Esophagus squamous epithelium (tissue), 4 donors: ENCODE measurements around the gene MFN2.

Experiments used
- POLR2A ChIP-seq, 4 donors: fragments of 450-650 bp; IDR thresholded peaks; one replicate each; pipeline ENCODE4 v1.6.1; 2017; ENCODE audit warnings: antibody characterized with exemption in 4 of 4, mild to moderate bottlenecking in 4 of 4, moderate library complexity in 3 of 4
- TF ChIP-seq, protein P1 (sequence below), 6 experiments: fragments of 450-650 bp in 4 of 6; fragments of 200-600 bp in 2 of 6; sonication (generic) in 2 of 6; IDR thresholded peaks; one replicate each; pipeline ENCODE4 v1.5.1; 2016 to 2019; ENCODE audit warnings: antibody characterized with exemption in 6 of 6, mild to moderate bottlenecking in 4 of 6, moderate library complexity in 4 of 6

DNA sequence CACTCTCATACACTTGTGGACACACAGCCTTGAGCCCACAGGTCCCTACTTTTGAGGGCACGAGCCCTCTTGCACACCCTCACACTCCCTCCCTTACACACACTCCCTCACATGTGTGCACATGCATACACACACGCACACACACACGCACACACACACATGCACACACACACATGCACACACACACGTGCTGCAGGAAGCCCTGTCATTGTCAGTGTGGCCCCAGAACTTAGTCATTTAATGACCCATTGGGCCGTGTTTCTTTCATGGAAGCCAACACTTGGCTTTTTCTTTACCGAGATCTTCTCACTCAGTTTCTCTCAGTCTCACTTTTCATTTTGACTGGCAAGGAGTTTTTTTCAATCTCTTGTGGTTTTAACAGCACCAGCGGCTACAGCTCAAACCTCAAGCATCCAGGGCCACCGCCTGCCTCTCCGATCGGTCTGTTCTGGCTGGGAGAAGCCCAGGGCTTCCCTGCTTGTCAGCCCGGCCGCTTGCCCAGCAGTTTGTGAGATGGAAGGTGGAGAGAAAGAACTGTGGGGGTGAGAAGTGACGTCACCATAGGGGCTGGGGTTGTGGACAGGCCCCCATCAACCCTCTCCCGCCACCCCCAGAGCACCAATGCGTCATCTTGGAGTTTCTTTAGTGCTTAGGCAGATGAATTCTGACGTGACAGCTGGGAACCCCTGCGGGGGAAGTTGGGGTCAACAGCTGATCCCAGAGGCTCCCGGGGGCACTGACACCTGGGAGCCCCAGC is 67.1 kb downstream of the MFN2 start:
- TF ChIP-seq, protein P1, sequence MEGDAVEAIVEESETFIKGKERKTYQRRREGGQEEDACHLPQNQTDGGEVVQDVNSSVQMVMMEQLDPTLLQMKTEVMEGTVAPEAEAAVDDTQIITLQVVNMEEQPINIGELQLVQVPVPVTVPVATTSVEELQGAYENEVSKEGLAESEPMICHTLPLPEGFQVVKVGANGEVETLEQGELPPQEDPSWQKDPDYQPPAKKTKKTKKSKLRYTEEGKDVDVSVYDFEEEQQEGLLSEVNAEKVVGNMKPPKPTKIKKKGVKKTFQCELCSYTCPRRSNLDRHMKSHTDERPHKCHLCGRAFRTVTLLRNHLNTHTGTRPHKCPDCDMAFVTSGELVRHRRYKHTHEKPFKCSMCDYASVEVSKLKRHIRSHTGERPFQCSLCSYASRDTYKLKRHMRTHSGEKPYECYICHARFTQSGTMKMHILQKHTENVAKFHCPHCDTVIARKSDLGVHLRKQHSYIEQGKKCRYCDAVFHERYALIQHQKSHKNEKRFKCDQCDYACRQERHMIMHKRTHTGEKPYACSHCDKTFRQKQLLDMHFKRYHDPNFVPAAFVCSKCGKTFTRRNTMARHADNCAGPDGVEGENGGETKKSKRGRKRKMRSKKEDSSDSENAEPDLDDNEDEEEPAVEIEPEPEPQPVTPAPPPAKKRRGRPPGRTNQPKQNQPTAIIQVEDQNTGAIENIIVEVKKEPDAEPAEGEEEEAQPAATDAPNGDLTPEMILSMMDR (IDR thresholded peaks at IDR 0.05) = no peak
- no peak for TF ChIP-seq POLR2A (IDR thresholded peaks at IDR 0.05)
